HK-2 (cell line): ENCODE data around the gene GABRB1.

Source experiments
- DNase-seq: peaks from one replicate; pipeline ENCODE4 v3.0.0-alpha.2; 2018; ENCODE audit not compliant: unreplicated experiment

Gene GABRB1

DNA sequence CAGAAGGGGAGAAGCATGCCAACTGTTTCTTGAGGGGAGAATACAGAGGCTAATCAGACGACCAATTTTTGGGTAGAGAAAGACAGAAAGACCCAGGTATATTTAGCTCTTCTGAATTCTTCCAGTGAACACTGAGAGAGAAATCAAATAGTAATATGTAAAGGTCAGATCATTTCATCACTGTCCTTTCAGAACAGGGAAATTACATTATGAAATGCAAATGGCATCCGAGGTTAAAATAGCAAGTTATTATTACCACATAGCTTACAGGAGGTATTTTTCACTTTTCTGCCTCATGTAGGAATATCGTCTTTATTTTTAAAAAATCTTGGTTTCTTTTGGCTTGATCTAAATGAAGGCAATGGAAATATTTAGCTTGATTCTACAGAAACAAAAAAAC lies 18.0 kb downstream of the GABRB1 start:
- no peak for DNase-seq

DNA sequence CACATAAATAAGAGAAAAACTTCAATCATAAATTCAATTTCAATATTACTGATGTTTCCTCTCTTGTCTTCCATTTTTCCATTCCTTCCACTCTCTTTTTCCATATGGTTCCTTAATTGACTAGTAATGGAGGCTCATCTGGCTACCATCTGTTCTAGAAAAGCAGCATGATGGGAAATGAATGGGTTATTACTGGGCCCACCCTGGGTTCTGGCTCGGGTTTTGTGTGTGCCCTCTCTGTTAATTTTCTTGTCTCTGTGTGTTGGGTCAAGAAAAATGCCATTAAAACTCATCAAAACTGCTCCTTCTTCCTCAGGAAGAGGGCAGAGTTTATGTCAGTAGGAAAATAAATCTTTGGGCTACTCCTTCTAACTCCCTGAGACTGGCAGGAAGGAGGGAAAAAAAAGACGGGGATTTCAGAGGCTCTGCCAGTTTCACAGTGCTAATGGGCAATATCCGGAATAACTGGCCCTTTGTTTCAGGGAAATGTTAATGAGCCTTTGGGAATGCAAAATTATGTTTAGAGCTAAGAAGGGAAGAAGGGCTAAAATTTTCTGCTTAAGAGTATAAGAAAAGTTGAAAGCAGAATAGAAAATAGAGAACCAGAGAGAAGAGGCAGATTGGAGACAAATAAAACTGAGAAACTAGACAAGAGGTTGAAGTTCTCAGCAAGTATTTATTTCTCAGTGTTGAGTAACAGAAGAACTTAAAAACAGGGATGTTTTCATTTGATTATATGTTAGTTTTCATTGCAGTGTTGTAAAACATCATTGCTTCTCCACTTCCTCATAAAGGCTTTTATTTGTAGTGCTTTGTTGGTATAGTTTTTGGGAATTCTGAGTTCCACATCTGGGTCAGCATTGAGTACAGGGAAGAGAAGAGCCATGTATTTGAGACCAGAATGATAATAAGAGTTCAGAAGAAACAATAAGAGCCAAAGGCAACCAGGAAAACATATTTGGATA lies 19.7 kb downstream of the GABRB1 start:
- no peak for DNase-seq

DNA sequence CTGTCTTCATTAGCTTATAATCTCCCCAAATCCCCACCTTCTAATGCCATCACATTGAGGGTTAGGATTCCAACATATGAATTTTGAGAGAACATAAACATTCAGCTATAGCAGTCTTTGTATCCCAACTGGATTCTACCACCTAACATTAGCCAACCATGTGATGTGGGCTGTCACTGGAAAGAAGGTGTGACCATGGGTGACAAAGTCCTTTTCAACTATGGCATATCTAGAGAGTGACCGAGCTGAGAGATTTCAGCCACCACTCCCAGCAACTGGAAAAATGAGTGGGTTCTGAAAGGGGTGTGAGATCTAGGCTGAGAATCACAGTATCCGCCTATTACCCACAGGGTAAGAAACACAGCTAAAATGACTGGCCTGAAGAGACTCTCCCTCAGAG lies 22.1 kb downstream of the GABRB1 start:
- DNase-seq = no peak

DNA sequence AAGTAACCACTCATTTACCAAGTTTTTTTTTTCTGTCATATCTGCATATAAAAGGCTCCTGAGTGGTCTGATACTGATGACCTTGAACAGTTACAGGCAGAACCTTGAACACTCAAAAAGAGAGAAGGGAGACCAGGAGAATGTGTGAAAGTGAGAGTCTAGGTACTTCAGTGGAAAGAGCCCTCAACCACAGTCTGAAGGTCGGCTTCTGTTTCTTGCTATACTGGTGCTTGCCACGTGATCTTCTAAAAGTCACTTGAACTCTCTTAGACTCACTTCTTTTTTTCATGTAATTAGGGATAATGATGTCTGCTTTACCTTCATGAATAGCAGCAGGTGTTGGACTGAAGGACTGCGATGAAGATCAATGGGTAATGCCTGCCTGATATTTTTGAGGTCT lies 22.8 kb downstream of the GABRB1 start:
- DNase-seq = no peak

- no peak for DNase-seq
Measured at GRCh38 chr4:47057991-47058390, 26.6 kb downstream of the GABRB1 start.

DNA sequence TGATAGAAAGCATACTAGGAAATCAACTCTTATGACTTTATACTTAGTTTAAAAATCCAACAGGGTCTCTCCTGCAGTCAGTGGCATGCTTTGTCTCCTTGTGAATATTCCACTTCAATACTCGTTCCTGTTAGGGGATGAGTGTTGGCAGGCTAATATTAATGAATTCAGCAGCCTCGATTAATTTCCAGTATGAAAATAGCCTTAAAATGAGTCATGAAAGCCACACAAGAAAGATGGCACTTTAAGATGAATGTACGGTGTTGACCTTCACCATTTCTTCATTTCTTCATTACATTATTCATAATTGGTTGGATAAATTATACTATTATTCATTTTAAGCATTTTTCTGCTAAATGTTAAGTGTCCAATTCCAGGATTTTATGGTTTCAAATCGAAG lies 29.2 kb downstream of the GABRB1 start:
- no peak for DNase-seq

DNA sequence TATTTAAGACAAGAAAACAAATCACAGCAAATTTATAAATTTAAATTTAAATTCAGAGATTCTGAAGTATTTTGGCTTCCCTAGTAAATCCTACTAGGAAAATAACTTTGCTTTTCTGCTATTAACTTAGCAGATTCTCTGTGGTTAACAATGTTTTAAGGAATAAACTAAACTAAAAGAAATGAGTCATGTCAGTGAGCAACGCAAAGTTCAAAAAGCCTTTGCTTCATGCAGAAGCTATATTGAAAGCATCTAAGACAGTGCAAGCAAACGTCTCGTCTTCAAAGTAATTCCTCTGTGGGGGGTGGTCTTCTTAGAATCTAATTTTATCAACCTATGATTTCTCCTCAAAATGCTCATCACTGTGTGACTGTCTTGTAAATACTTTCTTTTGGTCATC lies 30.1 kb downstream of the GABRB1 start:
- DNase-seq = no peak

DNA sequence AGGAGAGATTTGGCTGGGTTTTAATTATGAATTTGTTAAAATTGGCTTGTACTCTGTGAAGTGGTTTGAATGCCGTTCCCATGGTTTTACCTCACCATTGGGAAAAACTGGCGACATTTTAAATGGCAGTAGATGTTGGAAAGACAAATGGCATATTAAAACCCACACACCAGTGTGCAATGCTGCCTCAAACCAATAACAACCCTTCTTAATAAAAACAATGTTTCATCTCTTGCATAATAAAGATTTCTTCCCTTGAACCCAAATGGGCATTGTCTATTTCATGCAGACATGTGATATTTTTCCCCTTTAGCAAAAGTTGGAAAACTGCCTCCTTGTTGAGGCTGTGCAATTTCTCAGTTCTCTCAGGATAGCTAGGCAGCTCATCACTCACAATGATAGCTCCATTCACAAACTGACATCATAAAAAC lies 33.7 kb downstream of the GABRB1 start:
- no peak for DNase-seq

DNA sequence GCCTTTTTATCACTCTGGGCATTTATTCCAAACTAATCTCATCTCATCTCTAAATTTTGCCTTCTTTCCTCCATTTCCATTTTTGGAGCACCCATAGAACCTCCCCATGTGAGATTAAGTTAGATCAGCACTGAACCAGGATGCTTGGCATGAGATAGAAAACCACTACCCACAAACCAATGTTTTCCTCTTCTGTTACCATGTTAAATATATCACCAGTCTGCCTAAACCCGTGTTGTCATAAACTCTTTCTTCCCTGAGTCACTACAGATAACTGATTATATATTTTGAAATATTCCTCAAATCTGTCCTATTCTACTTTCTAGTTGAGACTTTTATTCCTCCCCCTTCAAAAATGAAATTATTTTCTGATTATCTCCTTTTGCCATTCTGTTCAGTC lies 37.6 kb downstream of the GABRB1 start:
- no peak for DNase-seq

GRCh38 chr4:47071901-47072341 lies 40.6 kb downstream of the GABRB1 start:
- no peak for DNase-seq

GRCh38 chr4:47073647-47074046 lies 42.3 kb downstream of the GABRB1 start:
- no peak for DNase-seq

GRCh38 chr4:47074816-47075215 lies 43.4 kb downstream of the GABRB1 start:
- DNase-seq = no peak

GRCh38 chr4:47075262-47075661 lies 43.9 kb downstream of the GABRB1 start:
- DNase-seq = no peak

GRCh38 chr4:47075919-47076318 lies 44.6 kb downstream of the GABRB1 start:
- no peak for DNase-seq

DNA sequence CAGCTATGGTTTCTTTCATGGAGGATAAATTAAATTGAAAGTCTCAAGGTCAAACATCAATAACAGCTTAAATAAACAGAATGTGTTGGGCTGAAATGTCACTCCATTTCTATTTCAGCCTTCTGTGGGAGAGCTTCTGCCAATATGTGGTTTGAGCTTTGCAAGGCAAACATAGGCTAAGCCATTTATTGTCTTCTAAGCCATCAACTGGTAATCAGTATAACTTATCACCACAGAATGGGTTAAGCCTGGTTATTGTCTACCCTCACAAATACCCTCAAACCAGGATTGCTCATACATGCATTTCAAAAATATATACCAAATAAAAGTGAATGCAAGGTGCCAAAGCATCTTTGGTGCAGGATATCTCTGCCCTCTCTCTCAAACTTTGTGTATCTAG lies 52.7 kb downstream of the GABRB1 start:
- no peak for DNase-seq

- DNase-seq = no peak
Measured at GRCh38 chr4:47084795-47085194, 53.4 kb downstream of the GABRB1 start.

DNA sequence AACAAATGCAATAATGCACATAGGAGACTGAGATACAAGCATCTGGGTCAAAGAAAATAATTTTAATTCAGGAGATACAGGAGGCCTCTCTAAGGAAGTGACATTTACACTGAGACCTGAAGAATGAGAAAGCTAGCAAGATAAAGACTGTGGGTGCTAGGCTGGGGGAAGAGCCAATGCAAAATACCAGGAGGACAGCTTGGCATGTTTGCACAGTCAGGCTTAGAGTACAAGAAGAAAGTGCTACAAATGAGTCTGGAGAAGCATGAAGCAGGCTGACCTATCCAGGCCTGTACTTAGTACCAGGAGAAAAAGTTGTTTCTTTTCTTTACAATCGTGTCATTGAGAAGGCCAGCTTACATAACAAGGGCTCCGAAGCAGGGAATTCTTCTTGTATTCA lies 56.9 kb downstream of the GABRB1 start:
- no peak for DNase-seq

GRCh38 chr4:47095884-47096283 lies 64.5 kb downstream of the GABRB1 start:
- no peak for DNase-seq

DNA sequence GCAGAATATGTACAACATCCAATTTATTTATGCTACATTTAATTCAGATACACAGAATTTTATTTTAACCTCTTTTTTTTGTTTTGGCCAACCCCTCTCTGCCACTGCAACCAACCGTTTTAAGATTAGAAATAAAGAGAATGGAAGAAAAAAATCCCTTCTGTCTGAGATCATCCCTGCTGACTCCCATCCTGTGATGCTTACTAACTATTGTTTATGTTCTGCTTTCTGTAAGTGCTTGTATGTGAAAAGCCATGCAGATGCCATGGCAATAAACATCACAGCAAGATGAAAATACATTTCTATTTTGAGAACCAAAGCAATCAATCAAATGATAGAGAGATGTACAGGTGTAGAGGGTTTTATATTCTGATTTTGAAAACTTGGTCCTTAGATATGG lies 70.1 kb downstream of the GABRB1 start:
- no peak for DNase-seq

DNA sequence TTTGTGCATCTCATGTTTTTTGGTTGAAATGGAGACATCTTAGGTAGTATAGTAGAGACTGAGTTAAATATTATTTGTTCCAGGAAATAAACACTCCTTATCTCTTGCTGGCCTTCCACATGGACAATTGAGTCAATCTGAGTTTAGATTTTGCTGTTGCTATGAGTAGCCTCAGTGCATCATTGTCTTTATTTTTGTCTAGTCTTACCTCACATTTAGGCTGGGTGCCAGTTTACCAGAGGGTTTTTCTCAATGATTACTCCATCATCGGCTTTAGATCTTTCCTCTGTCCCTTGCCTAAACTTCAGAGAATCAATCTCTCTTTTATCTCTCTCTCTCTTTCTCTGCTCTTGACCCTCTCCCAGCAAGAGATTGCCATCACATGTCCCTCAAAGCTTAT lies 73.6 kb downstream of the GABRB1 start:
- no peak for DNase-seq

DNA sequence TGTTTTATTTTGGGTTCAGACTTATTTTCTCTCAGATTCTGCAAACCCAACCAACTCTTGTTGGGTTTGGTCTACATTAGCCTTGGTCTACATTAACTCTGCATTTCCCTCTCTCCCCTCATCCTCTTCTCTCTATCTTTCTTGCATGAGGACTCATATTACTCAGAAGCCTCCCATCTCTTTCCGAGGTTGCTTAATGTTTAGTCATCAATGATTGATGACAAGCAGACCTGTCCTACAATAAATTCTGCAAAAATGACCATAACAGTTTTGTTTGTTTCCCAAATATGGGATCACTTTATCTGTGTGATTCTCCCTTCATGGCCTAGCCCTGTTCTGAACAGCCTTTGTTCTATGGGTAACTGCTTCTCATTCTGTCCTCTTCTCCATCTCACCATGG lies 75.2 kb downstream of the GABRB1 start:
- no peak for DNase-seq

DNA sequence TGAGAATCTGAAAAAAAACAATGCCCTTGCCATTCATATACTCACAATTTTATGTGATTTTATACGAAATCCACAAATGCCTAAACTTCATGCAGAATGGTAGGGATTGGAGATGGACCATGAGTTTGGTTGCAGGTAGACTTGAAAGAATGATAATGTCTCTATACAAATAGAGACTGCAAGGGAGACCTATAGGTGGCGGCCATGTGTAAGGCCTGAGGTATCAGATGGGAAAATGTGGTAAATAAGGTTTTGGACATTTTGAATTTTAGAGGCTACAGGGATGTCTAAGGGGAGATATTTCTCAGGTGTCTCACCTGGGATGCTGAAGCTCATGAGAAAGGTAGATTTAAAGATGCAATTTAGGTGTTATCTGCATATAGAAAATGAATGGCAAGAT lies 78.0 kb downstream of the GABRB1 start:
- DNase-seq = no peak

DNA sequence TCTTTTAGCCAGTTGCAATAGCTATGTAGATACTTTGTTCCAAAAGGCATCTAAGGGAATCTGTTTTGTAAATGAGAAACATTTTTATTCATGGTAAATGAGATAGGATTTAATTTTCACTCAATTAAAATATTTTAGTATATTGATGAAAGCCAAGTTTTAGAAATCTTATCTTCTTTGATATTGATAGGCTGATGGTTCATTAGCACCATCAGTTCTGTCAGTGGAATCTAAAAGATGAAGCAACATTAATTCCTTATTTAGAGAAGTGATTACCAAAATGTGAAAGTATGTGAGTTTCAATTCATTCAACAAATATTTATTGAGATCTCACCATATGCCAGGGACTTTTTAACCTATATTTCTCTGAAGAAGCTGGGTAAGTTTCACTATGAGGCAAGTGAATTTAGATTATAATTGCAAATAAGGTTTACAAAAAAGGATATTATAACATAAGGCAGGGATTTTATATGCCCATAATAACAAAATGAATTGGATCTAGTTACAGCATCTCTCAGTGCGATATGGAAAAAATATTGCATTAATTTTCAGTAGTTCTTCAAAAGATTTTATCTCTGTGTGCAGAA lies 79.3 kb downstream of the GABRB1 start:
- no peak for DNase-seq
